Liver (tissue), 9 donors: Measurements from ENCODE around the gene RBM39. TPM values are rescaled to one million over a fixed set of nuclear protein-coding genes. Genes with fewer than 3 reads are reported as not detected.

Experiments used
- DNase-seq: peaks from one replicate; pipeline ENCODE4 v3.0.0-alpha.2; 2017; ENCODE audit warnings: low spot score
- H3K27ac ChIP-seq, 2 donors: one replicate each; pipeline ENCODE4 v1.7.0; 2013; ENCODE audit warnings: inconsistent platforms in 2 of 2, low read length in 2 of 2, control low read depth in 1 of 2, low read depth in 1 of 2, mild to moderate bottlenecking in 1 of 2
- H3K27me3 ChIP-seq, 4 donors: one replicate each; pipeline versions ENCODE4 v1.6.1 to v1.7.0; 2013; ENCODE audit warnings: low read length in 3 of 4, inconsistent platforms in 1 of 4, mild to moderate bottlenecking in 1 of 4, moderate library complexity in 1 of 4; ENCODE audit not compliant: control insufficient read depth in 4 of 4, insufficient read depth in 4 of 4
- H3K36me3 ChIP-seq, 4 donors: one replicate each; pipeline versions ENCODE4 v1.6.1 to v1.7.0; 2013; ENCODE audit warnings: low read length in 3 of 4, mild to moderate bottlenecking in 3 of 4, low read depth in 1 of 4, moderate library complexity in 1 of 4; ENCODE audit not compliant: control insufficient read depth in 4 of 4, insufficient read depth in 3 of 4
- H3K4me1 ChIP-seq, 4 donors: one replicate each; pipeline versions ENCODE4 v1.6.1 to v1.7.0; 2013; ENCODE audit warnings: low read length in 3 of 4, mild to moderate bottlenecking in 3 of 4, moderate library complexity in 1 of 4; ENCODE audit not compliant: control insufficient read depth in 4 of 4, insufficient read depth in 4 of 4
- H3K4me3 ChIP-seq, 3 donors: one replicate each; pipeline versions ENCODE4 v1.6.1 to v1.7.0; 2013; ENCODE audit warnings: low read length in 3 of 3, control low read depth in 1 of 3, low read depth in 1 of 3, mild to moderate bottlenecking in 1 of 3
- H3K9ac ChIP-seq, 2 donors: one replicate each; pipeline ENCODE4 v1.7.0; 2013; ENCODE audit warnings: low read length in 2 of 2, mild to moderate bottlenecking in 2 of 2, moderate library complexity in 2 of 2, control low read depth in 1 of 2, low read depth in 1 of 2
- H3K9me3 ChIP-seq, 4 donors: one replicate each; pipeline versions ENCODE4 v1.6.1 to v1.7.0; 2013; ENCODE audit warnings: low read length in 3 of 4; ENCODE audit not compliant: control insufficient read depth in 4 of 4
- ATF3 ChIP-seq: IDR thresholded peaks from 2 replicates; pipeline ENCODE4 v1.6.1; 2016; ENCODE audit warnings: antibody characterized with exemption
- EGR1 ChIP-seq, 2 donors: IDR thresholded peaks; 2 replicates each; pipeline ENCODE4 v1.6.1; 2016 to 2018; ENCODE audit warnings: antibody characterized with exemption in 2 of 2, low read depth in 2 of 2
- FOXA1 ChIP-seq: IDR thresholded peaks from 2 replicates; pipeline ENCODE4 v1.6.1; 2016; ENCODE audit warnings: antibody characterized with exemption
- FOXA2 ChIP-seq: IDR thresholded peaks from 2 replicates; pipeline ENCODE4 v1.6.1; 2016; ENCODE audit warnings: antibody characterized with exemption
- GABPA ChIP-seq, 2 donors: IDR thresholded peaks in 1 of 2; conservative IDR thresholded peaks in 1 of 2; 2 replicates each; pipeline ENCODE4 v1.6.1; 2016; ENCODE audit warnings: antibody characterized with exemption in 2 of 2, mild to moderate bottlenecking in 1 of 2, moderate library complexity in 1 of 2
- HNF4A ChIP-seq, 2 donors: conservative IDR thresholded peaks; 2 replicates each; pipeline ENCODE4 v1.6.1; 2016; ENCODE audit warnings: antibody characterized with exemption in 2 of 2, mild to moderate bottlenecking in 2 of 2
- HNF4G ChIP-seq: IDR thresholded peaks from 2 replicates; pipeline ENCODE4 v1.6.1; 2016; ENCODE audit warnings: antibody characterized with exemption
- JUND ChIP-seq, 2 donors: IDR thresholded peaks; 2 replicates each; pipeline ENCODE4 v1.6.1; 2016; ENCODE audit warnings: antibody characterized with exemption in 2 of 2
- MAX ChIP-seq: IDR thresholded peaks from 2 replicates; pipeline ENCODE4 v1.6.1; 2016; ENCODE audit warnings: antibody characterized with exemption
- NR2F2 ChIP-seq: IDR thresholded peaks from 2 replicates; pipeline ENCODE4 v1.6.1; 2016; ENCODE audit warnings: antibody characterized with exemption
- RAD21 ChIP-seq, 2 donors: IDR thresholded peaks; 2 replicates each; pipeline ENCODE4 v1.6.1; 2016; ENCODE audit warnings: antibody characterized with exemption in 2 of 2, mild to moderate bottlenecking in 2 of 2
- REST ChIP-seq: IDR thresholded peaks from 2 replicates; pipeline ENCODE4 v1.6.1; 2016; ENCODE audit warnings: antibody characterized with exemption, mild to moderate bottlenecking
- SP1 ChIP-seq: IDR thresholded peaks from 2 replicates; pipeline ENCODE4 v1.6.1; 2018; ENCODE audit warnings: antibody characterized with exemption, mild to moderate bottlenecking
- TAF1 ChIP-seq: conservative IDR thresholded peaks from 2 replicates; pipeline ENCODE4 v1.6.1; 2016; ENCODE audit warnings: antibody characterized with exemption, mild to moderate bottlenecking
- YY1 ChIP-seq: IDR thresholded peaks from 2 replicates; pipeline ENCODE4 v1.6.1; 2016; ENCODE audit warnings: antibody characterized with exemption, mild to moderate bottlenecking
- ZBTB33 ChIP-seq: IDR thresholded peaks from 2 replicates; pipeline ENCODE4 v1.6.1; 2016; ENCODE audit warnings: antibody characterized with exemption
- WGBS: extraction: QIAGEN DNeasy Blood & Tissue Kit; methylation state at CpG from one replicate; pipeline ENCODE4 v1.1.7; 2013; 5-methylcytosine and 5-hydroxymethylcytosine counted together
- polyA plus RNA-seq, 2 donors: library from polyadenylated mRNA; stranded (reverse) in 1 of 2; unstranded in 1 of 2; fragments of 200-250 nt in 1 of 2; fragments of >200 nt in 1 of 2; fragmentation: Nextera tagmentation in 1 of 2; extraction: Ambion mirVana in 1 of 2; gene quantifications; one replicate each; pipeline versions ENCODE4 v1.2.1 to v1.2.3, GENCODE V29; 2013 to 2015
- total RNA-seq, 2 donors: library from RNA; depleted of rRNA; stranded (reverse); fragments of >200 nt; gene quantifications; one replicate each; pipeline ENCODE4 v1.2.3, GENCODE V29; 2014
- donor health status: healthy.
- donor health status: healthy.
- donor health status: healthy.
- donor health status: healthy.
- donor health status: healthy.

RBM39 gene
- total and polyA plus RNA-seq, 4 donors, result 57.2 to 211 (median 198) TPM

- WGBS, result 8% methylated on average over 37 of the region's 37 CpGs
- Histone ChIP-seq H3K27me3 (no peaks in the 10 kb centered on the region), H3K9ac (peak overlapping the region; percentile 49 to 68), H3K4me1 (peaks cover 0 to 36% (median 28%) of the 10 kb centered on the region in 4 donors), H3K36me3 (peaks cover 5 to 16% (median 14%) of the 10 kb centered on the region in 4 donors), H3K27ac (peak overlapping the region; percentile 83 to 86), H3K9me3 (no peaks in the 10 kb centered on the region), H3K4me3 (peak overlapping the region; percentile 69 to 87 (median 82))
- TF ChIP-seq ZBTB33 (no peak), FOXA2 (no peak), RAD21 (IDR thresholded peaks at IDR 0.05) (no peak), SP1 (no peak), ATF3 (no peak), GABPA (IDR thresholded peaks at IDR 0.05 in 1 of 2, conservative IDR thresholded peaks at IDR 0.05 in 1 of 2) (no peak), EGR1 (IDR thresholded peaks at IDR 0.05; ENCODE audit: low read depth in 2 of 2) (no peak), FOXA1 (no peak), YY1 (no peak), REST (no peak), MAX (no peak), TAF1 (no peak), JUND (IDR thresholded peaks at IDR 0.05) (no peak)
- DNase-seq, result peak; percentile 49
Measured at GRCh38 chr20:35698298-35699126, 43.5 kb downstream of the RBM39 start.

GRCh38 chr20:35697696-35698297 lies 44.3 kb downstream of the RBM39 start:
- TF ChIP-seq EGR1 (IDR thresholded peaks at IDR 0.05; ENCODE audit: low read depth in 2 of 2) (no peak), GABPA (IDR thresholded peaks at IDR 0.05 in 1 of 2, conservative IDR thresholded peaks at IDR 0.05 in 1 of 2) (no peak), YY1 (no peak), SP1 (no peak), HNF4G (no peak), NR2F2 (no peak), REST (no peak), ZBTB33 (no peak), TAF1 (no peak), HNF4A (conservative IDR thresholded peaks at IDR 0.05) (no peak), JUND (IDR thresholded peaks at IDR 0.05) (no peak), RAD21 (IDR thresholded peaks at IDR 0.05) (no peak), MAX (no peak)
- Histone ChIP-seq H3K4me1 (peaks cover 0 to 36% (median 28%) of the 10 kb centered on the region in 4 donors), H3K4me3 (peak overlapping the region in 1 of 3 donors; percentile 87), H3K36me3 (peaks cover 5 to 11% (median 10%) of the 10 kb centered on the region in 4 donors), H3K27ac (no peak overlapping the region), H3K9me3 (no peaks in the 10 kb centered on the region), H3K27me3 (no peaks in the 10 kb centered on the region), H3K9ac (no peak overlapping the region)
- 72% methylated on average over 9 of the region's 9 CpGs for WGBS
- no peak for DNase-seq
